ENCODE measurements around the gene KRT36.

KRT36 gene

GRCh38 chr17:41439375-41439774 is 50.3 kb downstream of the KRT36 start:
- DNase-seq (ENCODE audit: low spot score) = no peak

- DNase-seq (ENCODE audit: low spot score) = no peak
These were observed 51.9 kb downstream of the KRT36 start for GRCh38 chr17:41437769-41438168.

- no peak for DNase-seq (ENCODE audit: low spot score)
These were observed 52.5 kb downstream of the KRT36 start for GRCh38 chr17:41437254-41437653.

All from CD4-positive, alpha-beta T cell treated with Interleukin-6 at 100 ng/mL for 8 hours (primary cell).